AG04449 (cell line): ENCODE measurements around the gene RTN1.

Experiments used
- CTCF ChIA-PET: fragments of 350-600 bp; formaldehyde crosslinking; extraction: SDS; loops from one replicate; lab custom pipeline; 2021; ENCODE audit warnings: antibody characterized with exemption; lab: Yijun Ruan, JAX
- POLR2A ChIA-PET: fragments of 400-600, 350-600 bp; formaldehyde crosslinking; extraction: SDS; loops from one replicate; lab custom pipeline; 2020; ENCODE audit warnings: antibody characterized with exemption, inconsistent platforms; lab: Yijun Ruan, JAX
- DNase-seq: peaks from one replicate; pipeline ENCODE4 v3.0.0-alpha.2; 2010; ENCODE audit warnings: low read depth, low spot score
- H3K4me3 ChIP-seq: 2 replicates; pipeline ENCODE4 v1.5.1; 2011; ENCODE audit warnings: low read depth, mild to moderate bottlenecking, control low read depth, low read length
- TF ChIP-seq, protein P1 (sequence below): IDR thresholded peaks from one replicate; pipeline ENCODE4 v1.5.1; 2011; ENCODE audit warnings: mild to moderate bottlenecking, moderate library complexity, low read length, control low read depth, inconsistent platforms; ENCODE audit not compliant: insufficient read depth; ENCODE audit errors: missing control alignments

The RTN1 gene

DNA sequence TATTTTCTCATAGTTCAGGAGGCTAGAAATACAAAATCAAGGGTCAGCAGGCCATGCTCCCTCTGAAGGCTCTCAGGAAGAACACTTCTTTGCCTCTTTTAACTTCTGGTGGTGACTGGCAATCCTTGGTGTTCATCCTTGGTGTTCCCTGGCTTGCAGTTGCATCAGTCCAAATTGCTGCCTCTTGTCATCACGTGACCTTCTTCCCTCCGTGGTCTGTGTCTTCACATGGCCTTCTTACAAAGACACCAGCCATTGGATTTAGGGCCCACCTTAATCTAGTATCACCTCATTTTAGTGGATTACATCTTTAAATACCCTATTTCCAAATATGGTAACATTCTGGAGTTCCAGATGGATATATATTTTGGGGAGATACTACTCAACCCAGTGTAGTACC, 41.9 kb upstream of the RTN1 start:
- POLR2A ChIA-PET, result no interaction called here
- CTCF ChIA-PET, result no interaction called here
- no peak overlapping the region for H3K4me3 ChIP-seq
- no peak for DNase-seq
- TF ChIP-seq, protein P1, sequence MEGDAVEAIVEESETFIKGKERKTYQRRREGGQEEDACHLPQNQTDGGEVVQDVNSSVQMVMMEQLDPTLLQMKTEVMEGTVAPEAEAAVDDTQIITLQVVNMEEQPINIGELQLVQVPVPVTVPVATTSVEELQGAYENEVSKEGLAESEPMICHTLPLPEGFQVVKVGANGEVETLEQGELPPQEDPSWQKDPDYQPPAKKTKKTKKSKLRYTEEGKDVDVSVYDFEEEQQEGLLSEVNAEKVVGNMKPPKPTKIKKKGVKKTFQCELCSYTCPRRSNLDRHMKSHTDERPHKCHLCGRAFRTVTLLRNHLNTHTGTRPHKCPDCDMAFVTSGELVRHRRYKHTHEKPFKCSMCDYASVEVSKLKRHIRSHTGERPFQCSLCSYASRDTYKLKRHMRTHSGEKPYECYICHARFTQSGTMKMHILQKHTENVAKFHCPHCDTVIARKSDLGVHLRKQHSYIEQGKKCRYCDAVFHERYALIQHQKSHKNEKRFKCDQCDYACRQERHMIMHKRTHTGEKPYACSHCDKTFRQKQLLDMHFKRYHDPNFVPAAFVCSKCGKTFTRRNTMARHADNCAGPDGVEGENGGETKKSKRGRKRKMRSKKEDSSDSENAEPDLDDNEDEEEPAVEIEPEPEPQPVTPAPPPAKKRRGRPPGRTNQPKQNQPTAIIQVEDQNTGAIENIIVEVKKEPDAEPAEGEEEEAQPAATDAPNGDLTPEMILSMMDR, result no peak

- ChIA-PET POLR2A (no interaction called here), CTCF (interaction anchor here (0.8 kb wide), 1 partner anchor 59 kb away, joined by 3 read pairs; no protein-coding TSS in a partner anchor)
- H3K4me3 ChIP-seq, result no peak overlapping the region
- TF ChIP-seq, protein P1, result no peak
- no peak for DNase-seq
These were observed 34.6 kb upstream of the RTN1 start for GRCh38 chr14:59905188-59905587.

GRCh38 chr14:59904184-59904583, 33.6 kb upstream of the RTN1 start:
- DNase-seq, result no peak
- POLR2A ChIA-PET, result no interaction called here
- TF ChIP-seq, protein P1, result no peak
- CTCF ChIA-PET, result no interaction called here
- no peak overlapping the region for H3K4me3 ChIP-seq

GRCh38 chr14:59900556-59900955, 30.0 kb upstream of the RTN1 start:
- ChIA-PET CTCF (no interaction called here), POLR2A (no interaction called here)
- DNase-seq, result no peak
- H3K4me3 ChIP-seq, result no peak overlapping the region
- TF ChIP-seq, protein P1, result no peak

- POLR2A ChIA-PET, result no interaction called here
- TF ChIP-seq, protein P1, result no peak
- no peak for DNase-seq
- no peak overlapping the region for H3K4me3 ChIP-seq
- CTCF ChIA-PET, result interaction anchor here (1.3 to 2.2 kb wide), 3 partner anchors 190 to 390 kb away, joined by 4 to 17 read pairs (median 6); no protein-coding TSS in a partner anchor
These were observed 27.3 kb upstream of the RTN1 start for GRCh38 chr14:59897757-59898383.

DNA sequence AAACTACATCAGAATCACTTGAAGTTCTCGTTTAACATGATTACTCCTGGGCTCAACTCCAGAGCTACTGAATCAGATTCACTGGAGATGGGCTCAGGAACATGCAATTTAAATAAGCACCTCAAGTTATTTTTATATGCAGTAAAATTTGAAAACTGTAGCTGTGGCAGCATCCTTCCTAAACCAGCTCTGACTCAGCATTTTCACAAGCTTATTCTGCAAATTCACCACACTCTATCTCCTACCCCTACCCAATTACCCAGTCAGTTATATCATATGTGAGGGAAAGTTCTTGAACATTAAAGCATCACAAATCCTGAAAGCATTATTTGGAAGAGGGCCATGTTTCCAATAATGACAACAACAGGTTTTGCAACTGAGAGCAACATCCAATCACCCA, 25.1 kb upstream of the RTN1 start:
- TF ChIP-seq, protein P1, result no peak
- H3K4me3 ChIP-seq, result no peak overlapping the region
- CTCF ChIA-PET, result interaction anchor here (1.6 kb wide), 1 partner anchor 263 kb away, joined by 5 read pairs; no protein-coding TSS in a partner anchor
- POLR2A ChIA-PET, result no interaction called here
- DNase-seq, result no peak
